CD4-positive, alpha-beta T cell treated with Interleukin-6 for 4 hours (primary cell): ENCODE data around the gene IGFLR1.
A peak's percentile ranks its signal among the peaks of the same experiment; 100 is the strongest.
"Not testable (repeated sequence)": the region's sequence is repeated elsewhere in the genome, so short reads cannot be mapped to it uniquely, and the experiment has no call there.

Experiments
- DNase-seq: peaks from one replicate; pipeline ENCODE4 v3.0.0-alpha.2; 2020; ENCODE audit warnings: mixed read lengths

The IGFLR1 gene

DNA sequence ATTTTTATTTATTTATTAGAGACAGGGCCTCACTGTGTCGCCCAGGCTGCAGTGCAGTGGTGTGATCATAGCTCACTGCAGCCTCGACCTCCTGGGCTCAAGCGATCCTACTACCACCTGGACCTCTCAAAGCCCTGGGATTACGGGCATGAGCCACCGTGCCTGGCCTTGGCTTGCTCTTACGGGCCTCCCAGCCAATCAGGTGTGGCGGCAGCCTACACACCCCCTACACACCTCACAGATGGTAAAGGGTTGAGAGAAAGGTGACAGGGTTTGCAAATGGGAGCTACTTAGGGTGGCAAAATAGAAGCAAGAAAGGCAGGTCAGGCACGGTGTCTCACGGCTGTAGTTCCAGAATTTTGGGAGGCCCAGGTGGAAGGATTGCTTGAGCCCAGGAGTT, 38.9 kb downstream of the IGFLR1 start:
- DNase-seq = no peak

- DNase-seq = peak; percentile 93
These were observed 39.8 kb downstream of the IGFLR1 start for GRCh38 chr19:35702223-35703012.

DNA sequence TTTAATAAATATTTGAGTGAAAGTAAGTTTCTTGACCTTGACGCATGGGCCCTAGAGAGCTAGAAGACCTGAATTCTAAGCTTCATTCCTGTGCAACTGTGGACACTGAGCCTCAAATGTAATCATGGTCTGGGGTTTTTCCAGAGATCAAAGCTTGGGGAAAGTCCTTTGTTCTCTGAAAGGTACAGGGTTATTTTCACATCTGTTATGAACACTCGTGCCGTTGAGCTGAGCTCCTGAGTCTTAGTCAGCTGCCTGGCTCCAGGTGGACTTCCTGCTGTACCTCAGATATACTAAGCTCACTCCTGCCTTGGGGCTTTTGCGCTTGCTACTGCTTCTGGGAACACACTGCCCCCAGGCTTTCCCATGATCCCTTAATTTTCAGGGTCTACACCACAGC, 45.4 kb downstream of the IGFLR1 start:
- no peak for DNase-seq

DNA sequence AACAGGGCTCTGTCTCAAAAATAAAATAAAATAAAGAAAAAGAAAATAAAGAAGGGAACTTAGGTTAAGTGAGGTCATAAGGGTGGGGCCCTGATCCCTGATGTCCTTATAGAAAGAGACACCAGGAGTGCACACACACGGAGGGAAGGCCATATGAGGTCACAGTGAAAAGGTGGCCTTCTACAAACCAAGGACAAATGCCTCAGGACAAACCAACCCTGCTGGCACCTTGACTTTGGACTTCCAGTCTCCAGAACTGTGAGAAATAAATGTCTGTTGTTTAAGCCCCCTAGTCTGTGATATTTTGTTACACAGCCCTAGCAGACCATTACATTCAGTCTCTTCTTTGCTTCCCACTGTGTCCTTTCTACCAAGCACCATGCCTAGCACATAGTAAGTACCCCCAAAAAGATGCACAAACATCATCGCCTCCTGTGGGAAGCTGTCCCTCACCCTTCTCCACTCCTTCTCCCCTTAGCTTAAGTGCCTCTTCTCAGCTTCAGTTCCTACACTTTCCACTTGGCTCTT, 46.3 kb downstream of the IGFLR1 start:
- no peak for DNase-seq

DNA sequence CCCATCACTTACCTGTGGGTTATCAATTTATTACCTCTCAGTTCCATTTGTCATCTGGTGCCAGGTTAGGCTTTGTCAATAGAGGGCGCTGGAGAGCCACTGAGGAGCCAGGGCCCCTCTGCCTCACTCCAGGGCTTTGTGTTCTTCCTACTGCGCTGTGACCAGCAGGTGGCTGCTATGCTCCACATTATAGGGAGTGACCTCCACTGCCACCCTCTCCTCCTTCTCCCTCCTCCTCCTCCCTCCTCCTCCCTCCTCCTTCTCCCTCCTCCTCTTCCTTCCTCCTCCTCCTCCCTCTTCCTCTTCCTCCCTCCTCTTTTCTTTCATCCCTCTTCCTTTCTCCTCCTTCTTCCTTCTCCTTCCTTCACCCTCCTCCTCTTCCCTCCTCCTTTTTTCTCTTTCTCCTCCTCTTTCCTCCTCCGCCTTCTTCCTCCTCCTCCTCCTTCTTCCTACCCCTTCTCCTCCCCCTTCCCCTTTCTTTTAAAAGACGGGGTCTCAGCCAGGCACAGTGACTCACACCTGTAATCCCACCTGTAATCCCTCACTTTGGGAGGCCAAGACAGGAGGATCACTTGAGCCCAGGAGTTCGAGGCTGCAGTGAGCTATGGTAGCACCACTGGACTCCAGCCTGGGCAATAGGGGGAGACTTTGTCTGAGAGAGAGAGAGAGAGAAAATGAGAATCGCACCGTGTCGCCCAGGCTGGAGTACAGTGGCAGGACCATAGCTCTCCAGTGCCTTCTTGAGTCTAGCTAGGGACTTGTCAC, 48.2 kb downstream of the IGFLR1 start:
- DNase-seq = peak; percentile 92

- DNase-seq = no peak
These were observed 48.8 kb downstream of the IGFLR1 start for GRCh38 chr19:35693422-35693821.

GRCh38 chr19:35692010-35692409, 50.2 kb downstream of the IGFLR1 start:
- no peak for DNase-seq

DNA sequence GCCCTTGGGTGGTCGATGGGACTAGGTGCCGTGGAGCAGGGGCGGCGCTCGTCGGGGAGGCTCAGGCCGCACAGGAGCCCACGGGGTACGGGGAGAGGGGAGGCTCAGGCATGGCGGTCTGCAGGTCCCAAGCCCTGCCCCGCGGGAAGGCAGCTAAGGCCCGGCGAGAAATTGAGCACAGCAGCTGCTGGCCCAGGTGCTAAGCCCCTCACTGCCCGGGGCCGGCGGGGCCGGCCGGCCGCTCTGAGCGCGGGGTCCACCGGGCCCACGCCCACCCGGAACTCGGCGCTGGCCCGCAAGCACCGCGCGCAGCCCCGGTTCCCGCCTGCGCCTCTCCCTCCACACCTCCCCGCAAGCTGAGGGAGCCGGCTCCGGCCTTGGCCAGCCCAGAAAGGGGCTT, 51.1 kb downstream of the IGFLR1 start:
- DNase-seq = not testable (repeated sequence)

GRCh38 chr19:35689836-35690235, 52.4 kb downstream of the IGFLR1 start:
- no peak for DNase-seq
